Caco-2 (cell line): ENCODE measurements around the gene MAB21L3. TPM values are rescaled to one million over a fixed set of nuclear protein-coding genes. Genes with fewer than 3 reads are reported as not detected.

ENCODE experiments used
- BruUV-seq: library from RNA; stranded (reverse); fragments of 400-500 nt; replicated peaks from 2 replicates; lab custom pipeline; 2021; lab: Mats Ljungman, UMichigan
- CTCF ChIA-PET: fragments of 300-600 bp; sonication (Branson Sonifier 250); formaldehyde crosslinking; loops from one replicate; lab custom pipeline; 2022; ENCODE audit warnings: antibody characterized with exemption; lab: Charles Lee
- POLR2A ChIA-PET: fragments of 300-600 bp; sonication (Branson Sonifier 250); formaldehyde crosslinking; loops from one replicate; lab custom pipeline; 2022; ENCODE audit warnings: antibody characterized with exemption; lab: Charles Lee
- DNase-seq, 2 experiments: peaks; one replicate each; pipeline versions ENCODE4 v3.0.0 to v3.0.0-alpha.2; 2020 to 2022
- H3K27me3 ChIP-seq: replicated peaks from 2 replicates; pipeline ENCODE4 v1.6.0; 2011; ENCODE audit warnings: low read length; ENCODE audit not compliant: control insufficient read depth, insufficient read depth
- H3K36me3 ChIP-seq: 2 replicates; pipeline ENCODE4 v1.5.1; 2011; ENCODE audit warnings: low read length; ENCODE audit not compliant: control insufficient read depth, insufficient read depth
- H3K4me1 ChIP-seq: fragments of 250-450 bp; sonication (Bioruptor Pico); 2 replicates; pipeline ENCODE4 v1.5.1; 2020; ENCODE audit warnings: mild to moderate bottlenecking
- H3K4me3 ChIP-seq: 2 replicates; pipeline ENCODE4 v1.5.1; 2011; ENCODE audit warnings: low read depth, mild to moderate bottlenecking, control low read depth, low read length
- H3K9me3 ChIP-seq: fragments of 250-450 bp; sonication (Bioruptor Pico); 2 replicates; pipeline ENCODE4 v1.5.1; 2020; ENCODE audit warnings: mild to moderate bottlenecking, moderate library complexity
- H3K27ac Mint-ChIP-seq: one replicate; pipeline ENCODE4 v1.8.0; 2022; ENCODE audit warnings: mixed read lengths; ENCODE audit not compliant: unreplicated experiment
- H3K27me3 Mint-ChIP-seq: one replicate; pipeline ENCODE4 v1.8.0; 2022; ENCODE audit warnings: mixed read lengths; ENCODE audit not compliant: insufficient read depth, unreplicated experiment
- H3K36me3 Mint-ChIP-seq: one replicate; pipeline ENCODE4 v1.8.0; 2022; ENCODE audit warnings: mild to moderate bottlenecking, mixed read lengths; ENCODE audit not compliant: insufficient read depth, unreplicated experiment
- H3K4me1 Mint-ChIP-seq: one replicate; pipeline ENCODE4 v1.8.0; 2022; ENCODE audit warnings: low read depth, mixed read lengths; ENCODE audit not compliant: unreplicated experiment
- H3K4me3 Mint-ChIP-seq: one replicate; pipeline ENCODE4 v1.8.0; 2022; ENCODE audit warnings: mild to moderate bottlenecking, moderate library complexity, mixed read lengths; ENCODE audit not compliant: unreplicated experiment
- H3K9me3 Mint-ChIP-seq: one replicate; pipeline ENCODE4 v1.8.0; 2022; ENCODE audit warnings: mixed read lengths; ENCODE audit not compliant: unreplicated experiment
- intact Hi-C: fragments of 100-400 bp; cut with micrococcal nuclease; formaldehyde crosslinking; loops from one replicate; pipeline ENCODE4 v1.10.0; 2022; ENCODE audit not compliant: unreplicated experiment
- total RNA-seq: library from RNA; stranded (reverse); gene quantifications from 2 replicates; pipeline ENCODE4 v1.2.3, GENCODE V29; 2022
- TF ChIP-seq, protein P1 (sequence below), 2 experiments: fragments of 200-600 bp in 1 of 2; IDR thresholded peaks; 1 replicate in 1 of 2; 2 replicates in 1 of 2; pipeline versions ENCODE4 v1.5.1 to v1.8.0; 2011 to 2022; ENCODE audit warnings: antibody characterized with exemption in 1 of 2, control low read depth in 1 of 2, inconsistent platforms in 1 of 2, low read depth in 1 of 2, low read length in 1 of 2, mild to moderate bottlenecking in 1 of 2, moderate library complexity in 1 of 2; ENCODE audit not compliant: insufficient read depth in 1 of 2, severe bottlenecking in 1 of 2, unreplicated experiment in 1 of 2

The MAB21L3 gene
- total RNA-seq, 1 experiment from 2014 or later = 0.66 TPM

DNA sequence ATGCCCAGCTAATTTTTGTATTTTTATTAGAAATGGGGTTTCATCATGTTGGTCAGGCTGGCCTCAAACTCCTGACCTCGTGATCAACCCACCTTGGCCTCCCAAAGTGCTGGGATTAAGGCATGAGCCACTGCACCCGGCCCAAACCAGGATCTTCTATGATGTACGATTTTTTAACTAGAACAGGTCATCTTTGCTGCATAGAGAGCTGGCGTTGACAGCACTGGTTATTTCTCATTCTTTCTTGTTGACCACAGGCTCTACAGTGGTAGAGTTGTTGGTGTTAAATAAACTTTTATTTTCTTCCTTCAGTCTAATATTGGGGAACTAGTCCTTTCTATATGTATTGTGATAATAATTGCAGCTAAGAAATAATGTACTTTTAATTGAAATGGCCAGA, 3.8 kb upstream of the MAB21L3 start:
- Mint-ChIP-seq H3K4me1 (peaks cover 20% of the 10 kb centered on the region), H3K27ac (no peak overlapping the region), H3K36me3 (no peaks in the 10 kb centered on the region), H3K9me3 (no peaks in the 10 kb centered on the region), H3K4me3 (no peak overlapping the region), H3K27me3 (no peaks in the 10 kb centered on the region)
- Histone ChIP-seq H3K36me3 (no peaks in the 10 kb centered on the region), H3K27me3 (no peaks in the 10 kb centered on the region), H3K4me3 (no peak overlapping the region), H3K9me3 (no peaks in the 10 kb centered on the region), H3K4me1 (peaks cover 28% of the 10 kb centered on the region)
- ChIA-PET POLR2A (no interaction called here), CTCF (no interaction called here)
- TF ChIP-seq, protein P1, sequence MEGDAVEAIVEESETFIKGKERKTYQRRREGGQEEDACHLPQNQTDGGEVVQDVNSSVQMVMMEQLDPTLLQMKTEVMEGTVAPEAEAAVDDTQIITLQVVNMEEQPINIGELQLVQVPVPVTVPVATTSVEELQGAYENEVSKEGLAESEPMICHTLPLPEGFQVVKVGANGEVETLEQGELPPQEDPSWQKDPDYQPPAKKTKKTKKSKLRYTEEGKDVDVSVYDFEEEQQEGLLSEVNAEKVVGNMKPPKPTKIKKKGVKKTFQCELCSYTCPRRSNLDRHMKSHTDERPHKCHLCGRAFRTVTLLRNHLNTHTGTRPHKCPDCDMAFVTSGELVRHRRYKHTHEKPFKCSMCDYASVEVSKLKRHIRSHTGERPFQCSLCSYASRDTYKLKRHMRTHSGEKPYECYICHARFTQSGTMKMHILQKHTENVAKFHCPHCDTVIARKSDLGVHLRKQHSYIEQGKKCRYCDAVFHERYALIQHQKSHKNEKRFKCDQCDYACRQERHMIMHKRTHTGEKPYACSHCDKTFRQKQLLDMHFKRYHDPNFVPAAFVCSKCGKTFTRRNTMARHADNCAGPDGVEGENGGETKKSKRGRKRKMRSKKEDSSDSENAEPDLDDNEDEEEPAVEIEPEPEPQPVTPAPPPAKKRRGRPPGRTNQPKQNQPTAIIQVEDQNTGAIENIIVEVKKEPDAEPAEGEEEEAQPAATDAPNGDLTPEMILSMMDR (IDR thresholded peaks at IDR 0.05; ENCODE audit: insufficient read depth in 1 of 2, low read depth in 1 of 2, low read length in 1 of 2, severe bottlenecking in 1 of 2, unreplicated experiment in 1 of 2) = no peak
- intact Hi-C loops = no loop called here
- DNase-seq = no peak
- BruUV-seq = no TSS peak

GRCh38 chr1:116111524-116112021, 374 bp downstream of the MAB21L3 start:
- Histone ChIP-seq H3K36me3 (no peaks in the 10 kb centered on the region), H3K27me3 (no peaks in the 10 kb centered on the region), H3K4me3 (no peak overlapping the region), H3K4me1 (peaks cover 33% of the 10 kb centered on the region), H3K9me3 (no peaks in the 10 kb centered on the region)
- Mint-ChIP-seq H3K27me3 (no peaks in the 10 kb centered on the region), H3K27ac (peak overlapping the region; percentile 43), H3K4me3 (no peak overlapping the region), H3K4me1 (peaks cover 20% of the 10 kb centered on the region), H3K9me3 (no peaks in the 10 kb centered on the region), H3K36me3 (no peaks in the 10 kb centered on the region)
- ChIA-PET CTCF (interaction anchor here (0.6 to 0.9 kb wide), 2 partner anchors 11 to 304 kb away, joined by 3 to 7 read pairs; no protein-coding TSS in a partner anchor), POLR2A (no interaction called here)
- no TSS peak for BruUV-seq
- peak in 1 of 2 experiments; percentile 24 for DNase-seq
- TF ChIP-seq, protein P1 (IDR thresholded peaks at IDR 0.05; ENCODE audit: insufficient read depth in 1 of 2, low read depth in 1 of 2, low read length in 1 of 2, severe bottlenecking in 1 of 2, unreplicated experiment in 1 of 2) = no peak
- intact Hi-C loops = no loop called here

GRCh38 chr1:116112388-116113140, 1.4 kb downstream of the MAB21L3 start:
- no TSS peak for BruUV-seq

More at GRCh38 chr1:116112388-116113140, 1.4 kb downstream of the MAB21L3 start:
- TF ChIP-seq, protein P1 (IDR thresholded peaks at IDR 0.05; ENCODE audit: insufficient read depth in 1 of 2, low read depth in 1 of 2, low read length in 1 of 2, severe bottlenecking in 1 of 2, unreplicated experiment in 1 of 2) = no peak
- peaks cover 20% of the 10 kb centered on the region for H3K4me1 Mint-ChIP-seq
- no peaks in the 10 kb centered on the region for H3K36me3 Mint-ChIP-seq
- no peaks in the 10 kb centered on the region for H3K9me3 Mint-ChIP-seq
- ChIA-PET POLR2A (no interaction called here), CTCF (no interaction called here)
- Histone ChIP-seq H3K4me3 (no peak overlapping the region), H3K9me3 (no peaks in the 10 kb centered on the region), H3K36me3 (no peaks in the 10 kb centered on the region), H3K27me3 (no peaks in the 10 kb centered on the region), H3K4me1 (peaks cover 33% of the 10 kb centered on the region)
- no peak for DNase-seq
- no peaks in the 10 kb centered on the region for H3K27me3 Mint-ChIP-seq
- peak overlapping the region; percentile 43 for H3K27ac Mint-ChIP-seq
- intact Hi-C loops = no loop called here
- no peak overlapping the region for H3K4me3 Mint-ChIP-seq
